ENCODE results near the gene PGK1.
"Not testable (repeated sequence)": the region's sequence is repeated elsewhere in the genome, so short reads cannot be mapped to it uniquely, and the experiment has no call there.

The PGK1 gene

GRCh38 chrX:78116365-78116764 lies 12.3 kb downstream of the PGK1 start:
- DNase-seq (ENCODE audit: low read depth): no peak

- DNase-seq (ENCODE audit: low read depth): no peak
Observed at GRCh38 chrX:78116766-78117165, 12.7 kb downstream of the PGK1 start.

DNA sequence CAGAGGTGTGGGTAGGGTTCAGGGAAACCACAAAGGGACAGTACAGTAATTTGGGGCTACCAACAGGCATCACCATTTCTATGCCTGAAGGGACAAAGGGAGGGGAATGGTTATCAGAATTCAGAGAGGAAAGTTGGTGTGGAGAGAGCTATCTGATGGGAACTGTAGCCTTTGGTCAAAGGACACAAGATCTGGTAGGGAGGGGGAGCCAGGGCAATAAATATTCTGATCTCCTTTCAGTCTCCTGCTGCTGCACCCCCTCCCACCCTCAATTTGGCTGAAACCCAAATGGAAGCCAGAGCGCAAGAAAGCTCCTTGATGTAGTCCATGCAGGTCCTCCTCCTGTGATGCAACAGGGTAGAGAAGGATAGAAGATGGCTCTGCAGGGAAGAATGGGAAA lies 14.6 kb downstream of the PGK1 start:
- no peak for DNase-seq (ENCODE audit: low read depth)

DNA sequence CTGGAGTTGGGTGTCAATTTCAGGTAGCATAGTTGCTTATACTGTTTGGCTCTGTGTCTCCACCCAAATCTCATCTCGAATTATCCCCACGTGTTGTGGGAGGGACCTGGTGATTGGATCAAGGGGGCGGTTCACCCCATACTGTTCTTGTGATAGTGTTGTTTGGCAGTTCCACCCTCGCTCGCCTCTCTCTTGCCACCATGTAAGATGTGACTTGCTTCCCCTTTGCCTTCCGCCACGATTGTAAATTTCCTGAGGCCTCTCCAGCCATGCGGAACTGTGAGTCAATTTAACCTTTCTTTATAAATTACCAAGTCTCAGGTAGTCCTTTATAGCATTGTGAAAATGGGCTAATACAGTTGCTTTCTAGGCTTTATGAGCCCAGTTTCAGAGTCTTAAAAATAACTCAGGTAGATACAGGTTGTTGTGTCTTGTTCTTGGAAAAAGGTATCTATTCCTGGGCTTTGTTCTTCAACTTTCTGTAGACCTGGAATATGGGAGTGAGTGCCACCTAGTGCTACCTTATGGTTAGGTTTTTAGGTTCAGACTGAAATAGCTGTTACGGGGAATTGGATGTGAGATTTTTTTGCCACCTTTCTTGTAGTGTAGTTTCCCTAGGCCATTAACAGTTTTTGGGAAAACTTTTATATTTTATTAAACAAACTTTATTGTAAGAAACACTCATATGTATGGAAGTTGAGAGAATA lies 15.6 kb downstream of the PGK1 start:
- no peak for DNase-seq (ENCODE audit: low read depth)

GRCh38 chrX:78123190-78123589 lies 19.1 kb downstream of the PGK1 start:
- DNase-seq (ENCODE audit: low read depth): no peak

DNA sequence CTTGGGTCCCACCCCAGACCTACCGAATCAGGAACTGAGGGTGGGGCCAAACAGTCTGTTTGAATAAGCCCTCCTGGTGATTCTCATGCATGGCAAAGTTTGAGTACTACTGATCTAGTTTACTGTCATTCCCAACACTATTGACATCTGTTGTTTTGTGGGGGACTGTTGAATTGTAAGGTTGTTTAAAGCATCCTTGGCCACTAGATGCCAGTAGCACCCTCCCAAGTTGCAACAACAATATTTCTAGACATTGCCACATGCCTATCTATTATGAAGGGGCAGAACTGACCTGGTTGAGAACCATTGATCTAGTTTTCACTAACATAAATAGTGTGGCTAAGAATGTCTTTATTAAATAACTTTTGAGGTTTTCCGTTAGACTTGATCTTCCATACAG lies 20.3 kb downstream of the PGK1 start:
- DNase-seq (ENCODE audit: low read depth): no peak

DNA sequence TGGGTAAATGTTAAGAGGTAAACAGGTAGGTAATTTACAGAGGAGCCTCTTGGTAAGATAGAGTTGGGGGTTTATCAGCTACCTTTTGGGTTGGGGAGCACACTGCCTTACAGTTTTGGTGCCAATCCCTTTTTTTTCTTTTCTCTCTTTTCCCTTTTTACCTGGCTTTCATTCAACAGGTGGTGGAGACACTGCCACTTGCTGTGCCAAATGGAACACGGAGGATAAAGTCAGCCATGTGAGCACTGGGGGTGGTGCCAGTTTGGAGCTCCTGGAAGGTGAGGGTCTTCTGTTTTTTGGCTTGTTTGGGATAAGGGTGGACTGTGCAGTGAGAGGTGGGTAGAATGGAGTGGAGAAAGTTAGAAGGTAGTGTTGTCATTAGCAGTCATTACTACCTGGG lies 21.1 kb downstream of the PGK1 start:
- DNase-seq (ENCODE audit: low read depth): no peak

GRCh38 chrX:78125781-78126180 lies 21.7 kb downstream of the PGK1 start:
- DNase-seq (ENCODE audit: low read depth): not testable (repeated sequence)

DNA sequence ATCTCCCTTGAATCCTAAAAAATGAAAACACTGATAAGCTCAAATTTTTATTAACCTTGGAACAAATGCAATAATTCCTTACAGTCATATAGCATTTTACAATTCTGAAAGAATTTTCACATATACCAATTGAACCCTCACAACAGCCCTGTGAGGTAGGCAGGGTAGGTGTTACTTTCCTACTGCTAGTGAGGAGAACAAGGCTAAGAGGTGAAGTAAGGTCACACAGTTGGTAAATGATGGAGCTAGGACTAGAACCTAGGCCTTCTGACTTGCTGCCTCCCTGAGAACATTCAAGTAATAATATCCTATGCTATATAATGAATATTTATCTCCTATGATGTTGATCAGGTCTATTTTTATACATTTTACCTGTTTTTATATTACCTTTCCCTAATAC lies 25.7 kb downstream of the PGK1 start:
- DNase-seq (ENCODE audit: low read depth): no peak

- no peak for DNase-seq (ENCODE audit: low read depth)
Observed at GRCh38 chrX:78130396-78130795, 26.3 kb downstream of the PGK1 start.

DNA sequence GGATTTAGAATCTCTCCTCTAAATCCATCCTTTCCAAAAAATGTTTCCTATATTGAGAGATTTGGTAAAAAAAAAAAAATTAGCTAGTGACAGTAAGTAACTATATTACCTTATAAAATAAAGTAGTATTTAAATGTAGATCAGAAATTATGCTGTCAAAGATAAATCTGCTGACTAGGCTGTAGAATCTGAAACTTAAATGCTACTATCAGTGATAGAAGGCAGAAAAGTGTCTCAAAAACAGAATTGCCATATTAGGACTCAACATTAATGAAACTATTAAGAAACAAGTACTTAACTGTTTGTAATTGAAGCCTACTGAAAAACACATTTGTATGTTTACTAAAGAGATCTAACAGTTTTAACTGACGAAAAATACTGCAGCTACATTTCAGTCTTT lies 27.1 kb downstream of the PGK1 start:
- no peak for DNase-seq (ENCODE audit: low read depth)

DNA sequence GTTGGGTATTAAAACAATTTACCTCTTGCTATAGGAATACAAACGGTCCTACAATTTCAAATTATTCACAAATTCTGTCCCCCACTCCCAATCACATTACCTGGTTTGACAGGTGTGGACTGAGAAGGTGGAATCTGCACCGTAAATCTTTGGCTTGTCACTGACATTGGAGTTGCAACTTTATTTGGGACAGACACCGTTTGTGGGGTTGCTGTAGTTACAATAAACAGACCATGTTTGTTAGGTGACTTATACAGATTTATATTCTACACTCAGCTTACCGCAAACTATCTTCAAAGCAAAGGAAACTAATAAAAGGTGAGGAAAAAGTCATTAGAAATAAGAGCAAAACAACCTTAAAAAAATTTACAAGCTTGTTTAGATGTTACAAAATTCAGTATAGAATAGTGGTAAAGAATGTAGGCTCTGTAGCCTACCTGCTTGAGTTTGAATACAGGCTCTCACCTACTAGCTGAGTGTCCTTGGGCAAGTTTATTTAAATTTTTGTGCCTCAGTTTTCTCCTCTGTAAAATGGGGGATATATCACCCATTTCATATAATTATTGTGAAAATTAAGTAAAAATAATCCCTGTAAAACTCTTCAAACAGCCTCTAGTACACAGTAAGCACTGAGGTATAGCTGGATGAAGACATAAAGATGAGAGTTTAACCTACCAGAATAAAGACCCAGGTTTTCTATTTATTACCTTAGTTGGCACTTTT lies 29.4 kb downstream of the PGK1 start:
- no peak for DNase-seq (ENCODE audit: low read depth)

DNA sequence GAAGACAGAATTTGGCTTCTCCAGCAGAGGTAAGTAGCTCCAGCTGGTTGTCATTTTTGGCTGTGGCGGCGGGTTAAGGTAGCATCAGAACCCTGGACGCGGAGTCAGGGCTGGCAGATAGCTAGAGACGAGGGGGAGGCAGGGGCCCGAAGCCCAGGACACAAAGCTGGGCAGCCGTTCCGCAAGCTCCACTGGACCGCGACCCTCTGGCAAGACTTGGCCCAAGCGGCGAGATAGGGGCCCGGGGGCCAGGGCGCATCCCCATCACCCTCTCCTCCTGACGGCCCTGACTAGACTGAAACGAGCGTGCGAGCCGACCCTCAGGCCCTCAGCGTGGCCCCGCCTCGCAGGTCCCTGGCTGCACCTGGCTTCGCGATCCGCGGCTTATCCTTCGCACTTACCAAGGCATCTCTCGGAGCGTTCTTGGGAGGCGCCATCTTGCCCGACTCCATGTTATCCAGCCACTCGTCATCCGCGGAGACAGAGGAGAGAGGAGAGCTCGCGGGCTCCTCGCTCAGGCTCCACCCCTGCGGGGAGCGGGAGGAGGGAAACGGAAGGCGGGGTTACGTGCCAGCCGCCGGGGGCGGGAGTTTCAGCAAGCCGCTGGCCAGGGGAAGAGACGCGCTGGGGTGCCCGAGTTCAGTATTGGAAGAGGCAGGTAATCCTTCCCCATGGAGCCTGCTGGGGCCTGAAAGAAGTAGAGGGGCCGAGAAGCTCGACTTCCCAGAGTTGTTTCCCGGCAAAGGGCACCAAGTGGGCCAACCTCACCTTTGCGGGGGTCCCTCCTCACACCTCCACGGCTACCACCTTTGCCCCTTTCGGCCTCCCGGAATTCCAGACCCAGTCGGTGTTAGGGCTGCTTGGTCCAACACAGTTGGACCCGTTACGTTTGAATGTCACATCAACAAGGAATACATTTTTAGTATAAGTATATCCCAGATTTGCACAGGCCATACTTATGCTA lies 35.4 kb downstream of the PGK1 start, which contains the start of gene TAF9B:
TAF9B (minus strand) TSS at position 491 of the 964 bp plus-strand sequence; CDS start at position 452, 39 bp downstream.
- peak; percentile 61 for DNase-seq (ENCODE audit: low read depth)

- no peak for DNase-seq (ENCODE audit: low read depth)
Observed at GRCh38 chrX:78140206-78140605, 36.2 kb downstream of the PGK1 start.

GRCh38 chrX:78147002-78147540 lies 43.0 kb downstream of the PGK1 start:
- DNase-seq (ENCODE audit: low read depth): not testable (repeated sequence)

GRCh38 chrX:78157373-78157772 lies 53.3 kb downstream of the PGK1 start:
- DNase-seq (ENCODE audit: low read depth): not testable (repeated sequence)

DNA sequence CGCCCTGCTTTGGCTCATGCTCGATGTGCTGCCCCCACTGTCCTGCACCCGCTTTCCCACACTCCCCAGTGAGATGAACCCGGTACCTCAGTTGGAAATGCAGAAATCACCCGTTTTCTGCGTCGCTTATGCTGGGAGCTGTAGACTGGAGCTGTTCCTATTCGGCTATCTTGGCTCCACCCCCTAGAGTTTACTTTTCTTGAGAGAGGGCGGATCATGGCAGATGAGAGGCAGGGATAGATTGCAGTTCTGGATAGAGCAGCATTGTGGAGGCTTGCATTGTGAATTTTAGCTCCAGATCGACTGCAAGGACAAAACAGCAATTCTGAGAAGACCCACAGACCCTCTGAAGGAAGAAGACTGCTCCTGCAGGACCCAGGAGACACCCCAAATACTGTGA lies 53.8 kb downstream of the PGK1 start:
- not testable (repeated sequence) for DNase-seq (ENCODE audit: low read depth)

- not testable (repeated sequence) for DNase-seq (ENCODE audit: low read depth)
Observed at GRCh38 chrX:78160711-78161110, 56.7 kb downstream of the PGK1 start.

GRCh38 chrX:78163175-78163574 lies 59.1 kb downstream of the PGK1 start:
- not testable (repeated sequence) for DNase-seq (ENCODE audit: low read depth)

DNA sequence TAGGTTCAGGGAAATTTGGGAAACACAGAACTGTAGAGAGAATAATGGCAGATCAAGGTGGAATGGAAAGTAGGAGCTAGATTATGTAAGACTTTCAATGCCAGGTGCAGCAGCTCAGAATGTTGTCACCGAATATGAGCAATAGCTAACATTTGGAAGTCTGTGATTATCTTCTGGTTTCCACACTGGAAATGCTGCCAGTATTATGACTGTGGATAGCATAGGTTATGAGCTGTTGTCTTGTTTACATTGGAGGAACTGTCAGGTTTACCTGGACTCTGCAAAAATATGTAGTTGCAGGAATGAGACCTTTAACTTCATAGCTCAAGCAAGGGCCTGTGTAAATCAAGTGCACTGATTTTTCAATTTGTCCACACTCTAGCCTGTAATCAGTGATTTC lies 61.4 kb downstream of the PGK1 start:
- no peak for DNase-seq (ENCODE audit: low read depth)

GRCh38 chrX:78168065-78168464 lies 64.0 kb downstream of the PGK1 start:
- no peak for DNase-seq (ENCODE audit: low read depth)
